Retinal pigment epithelial cell (primary cell): ENCODE data around the gene FAM53B.

Experiments
- DNase-seq: peaks from one replicate; pipeline ENCODE4 v3.0.0-alpha.2; 2010; ENCODE audit warnings: low read depth
- H3K4me3 ChIP-seq: 2 replicates; pipeline ENCODE4 v1.5.1; 2011; ENCODE audit warnings: mild to moderate bottlenecking, low read length, control low read depth, moderate library complexity
- CTCF ChIP-seq: conservative IDR thresholded peaks from 2 replicates; pipeline ENCODE4 v1.5.1; 2011; ENCODE audit warnings: low read depth, low read length, control low read depth, inconsistent platforms

Gene FAM53B

GRCh38 chr10:124701881-124702656 is 42.1 kb downstream of the FAM53B start:
- H3K4me3 ChIP-seq, result no peak overlapping the region
- TF ChIP-seq CTCF, result no peak
- DNase-seq, result no peak

- no peak for DNase-seq
- no peak for TF ChIP-seq CTCF
- no peak overlapping the region for H3K4me3 ChIP-seq
These were observed 42.7 kb downstream of the FAM53B start for GRCh38 chr10:124701435-124701834.

- DNase-seq, result no peak
- TF ChIP-seq CTCF, result no peak
- H3K4me3 ChIP-seq, result no peak overlapping the region
These were observed 43.2 kb downstream of the FAM53B start for GRCh38 chr10:124701038-124701365.

- DNase-seq, result no peak
- TF ChIP-seq CTCF, result no peak
- H3K4me3 ChIP-seq, result no peak overlapping the region
These were observed 43.7 kb downstream of the FAM53B start for GRCh38 chr10:124700293-124701037.

GRCh38 chr10:124699471-124700292 is 44.5 kb downstream of the FAM53B start:
- H3K4me3 ChIP-seq, result no peak overlapping the region
- no peak for DNase-seq
- no peak for TF ChIP-seq CTCF

GRCh38 chr10:124698545-124699469 is 45.4 kb downstream of the FAM53B start:
- H3K4me3 ChIP-seq, result no peak overlapping the region
- no peak for TF ChIP-seq CTCF
- DNase-seq, result no peak
